Fibroblast of skin of right biceps (primary cell): Measurements from ENCODE around the gene UGT1A10.

Experiments
- DNase-seq: peaks from one replicate; pipeline ENCODE4 v3.0.0-alpha.2; 2013

The UGT1A10 gene

DNA sequence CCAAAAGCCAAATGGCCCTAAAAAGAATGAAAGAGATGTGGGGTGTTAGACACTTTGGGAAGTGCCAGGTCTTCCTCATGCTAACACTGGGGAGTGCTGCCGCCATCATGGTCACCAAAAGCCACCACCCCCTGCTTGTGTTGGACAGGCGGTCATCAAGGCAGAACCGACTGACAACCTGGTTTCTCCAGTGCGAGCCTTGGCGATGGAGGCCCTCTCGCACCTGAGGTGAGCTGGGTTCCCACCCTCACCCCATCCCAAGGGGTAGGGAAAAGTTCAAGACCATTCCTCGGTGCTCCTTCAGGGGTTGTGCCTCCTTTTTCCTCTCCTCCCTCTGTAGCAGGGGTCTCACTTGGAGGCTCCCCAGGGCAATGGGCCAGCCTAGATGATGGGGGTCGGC is 175.5 kb downstream of the UGT1A10 start:
- DNase-seq = no peak

DNA sequence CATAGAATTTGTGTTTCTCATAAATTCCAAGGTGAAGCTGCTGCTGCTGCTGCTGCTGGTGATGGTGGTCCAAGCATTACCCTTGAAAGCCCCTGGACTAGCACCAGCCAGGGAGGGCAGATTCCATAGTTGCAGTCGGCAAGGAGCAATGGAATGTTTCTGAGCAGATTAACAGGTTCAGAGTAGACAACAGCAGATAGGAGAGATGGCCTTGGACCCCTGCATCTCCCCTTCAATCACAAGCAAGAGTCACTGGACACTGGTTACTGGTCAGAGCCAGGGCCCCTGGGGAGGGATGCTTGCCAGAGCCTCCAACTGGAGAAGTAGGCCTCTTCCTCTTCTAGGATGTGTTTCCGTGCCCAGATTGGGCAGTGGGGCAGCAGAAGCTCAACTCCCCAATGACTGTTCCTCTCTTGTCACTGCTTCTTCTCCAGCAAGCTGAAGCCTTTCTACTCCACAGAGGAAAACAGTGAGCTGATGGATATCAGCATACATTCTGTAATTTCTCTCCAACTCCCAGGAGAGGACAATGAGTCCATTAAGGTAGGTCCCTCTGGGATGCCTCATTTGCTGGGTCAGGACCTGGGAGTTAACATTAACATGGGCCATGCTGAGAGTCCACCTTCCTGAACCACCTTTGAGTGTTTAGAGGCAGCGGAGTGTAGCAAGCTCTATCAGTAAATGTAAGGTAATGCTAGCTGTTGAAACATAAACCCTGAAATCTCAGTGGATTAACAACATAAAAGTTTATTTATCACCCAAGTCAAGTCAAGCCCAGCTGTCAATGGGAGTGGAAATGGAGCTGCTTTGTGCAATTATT is 177.2 kb downstream of the UGT1A10 start:
- DNase-seq = no peak

DNA sequence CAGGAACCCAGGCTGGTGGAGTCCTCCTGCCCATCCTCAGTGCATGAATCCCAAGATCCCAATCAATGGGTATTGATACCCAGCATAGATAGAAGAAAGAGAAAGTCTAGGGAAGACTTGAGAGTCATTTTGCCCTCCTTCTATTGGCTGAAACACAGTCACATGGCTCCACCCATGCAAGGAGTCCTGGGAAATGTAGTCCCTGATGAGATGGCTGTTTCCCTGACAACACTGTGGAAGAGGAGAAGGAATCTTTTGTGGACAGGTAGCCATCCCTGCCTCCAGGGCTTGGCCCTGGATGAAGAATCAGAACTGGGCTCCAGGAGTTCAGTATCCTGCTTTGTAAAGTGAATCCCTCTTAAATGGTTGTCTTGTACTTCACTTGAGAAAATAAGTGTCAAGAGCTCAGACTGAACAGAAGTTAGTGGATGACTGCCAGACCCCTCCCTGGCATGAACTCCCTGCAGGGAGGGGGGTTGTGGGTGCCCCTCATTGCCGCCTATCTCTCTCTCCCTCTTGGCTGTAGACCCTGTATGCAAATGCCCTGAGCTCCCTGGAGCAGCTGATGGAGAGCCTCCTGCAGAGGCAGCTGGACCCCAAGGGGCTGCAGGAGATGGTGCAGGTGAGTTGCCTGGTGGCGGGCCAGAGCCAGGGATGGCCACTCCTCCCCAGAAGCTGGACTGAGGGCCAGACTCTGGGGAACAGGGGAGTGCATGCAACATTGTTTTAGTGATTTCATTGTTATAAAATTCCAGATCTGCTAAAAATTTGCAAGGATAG is 178.0 kb downstream of the UGT1A10 start:
- no peak for DNase-seq

DNA sequence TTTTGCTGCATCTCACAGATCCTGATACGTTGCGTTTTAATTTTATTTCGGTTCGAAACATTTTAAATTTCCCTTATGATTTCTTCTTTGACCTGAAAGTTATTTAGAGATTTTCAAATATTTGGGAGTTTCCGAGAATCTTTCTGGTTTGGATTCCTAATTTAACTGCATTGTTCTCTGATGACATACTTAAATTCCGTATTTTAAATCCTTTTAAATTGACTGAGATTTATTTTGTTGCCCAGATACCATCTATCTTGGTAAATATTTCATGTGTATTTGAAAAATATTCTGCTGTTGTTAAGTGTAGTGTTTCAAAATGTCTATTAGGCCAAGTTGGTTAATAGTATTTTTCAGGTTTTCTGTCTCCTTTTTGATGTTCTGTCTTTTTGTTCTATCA is 179.6 kb downstream of the UGT1A10 start:
- no peak for DNase-seq

DNA sequence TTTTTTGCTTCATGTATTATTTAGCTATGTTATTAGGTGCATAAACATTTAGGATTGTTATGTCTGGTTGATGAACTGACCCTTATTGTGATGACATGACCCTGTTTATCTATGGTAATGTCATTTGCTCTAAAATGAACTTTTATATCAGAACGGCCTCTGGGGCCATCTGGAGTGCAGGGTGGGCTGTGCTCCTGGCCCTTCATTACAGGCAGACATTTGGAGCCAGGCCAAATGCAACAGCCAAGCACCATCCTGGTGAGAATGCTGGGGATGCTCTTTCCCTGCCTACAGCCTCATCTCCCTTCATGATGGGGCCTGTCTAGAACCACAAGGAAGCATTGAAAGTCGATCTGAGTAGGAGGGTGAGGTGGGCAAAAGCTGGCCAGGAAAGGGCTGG is 180.1 kb downstream of the UGT1A10 start:
- DNase-seq = no peak

DNA sequence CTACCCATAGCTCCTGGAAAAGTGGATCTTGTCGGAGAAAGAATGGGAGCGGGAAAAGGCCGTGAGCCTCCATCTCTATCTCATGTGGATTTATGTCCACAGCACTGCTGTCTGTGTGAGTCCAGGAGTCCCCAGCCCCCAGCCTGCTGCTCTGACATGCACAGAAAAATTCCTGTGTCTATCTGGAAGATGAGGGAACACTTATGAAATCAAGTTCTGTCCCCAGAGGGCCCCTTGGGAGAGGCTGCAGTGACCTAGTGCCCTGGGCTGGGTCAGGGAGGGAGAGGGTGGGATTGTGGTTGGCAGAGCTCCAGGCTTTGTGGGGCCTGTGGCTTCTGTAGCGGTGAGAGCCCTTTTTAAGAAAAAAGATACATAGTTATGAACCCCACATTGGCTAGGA is 180.5 kb downstream of the UGT1A10 start:
- no peak for DNase-seq

DNA sequence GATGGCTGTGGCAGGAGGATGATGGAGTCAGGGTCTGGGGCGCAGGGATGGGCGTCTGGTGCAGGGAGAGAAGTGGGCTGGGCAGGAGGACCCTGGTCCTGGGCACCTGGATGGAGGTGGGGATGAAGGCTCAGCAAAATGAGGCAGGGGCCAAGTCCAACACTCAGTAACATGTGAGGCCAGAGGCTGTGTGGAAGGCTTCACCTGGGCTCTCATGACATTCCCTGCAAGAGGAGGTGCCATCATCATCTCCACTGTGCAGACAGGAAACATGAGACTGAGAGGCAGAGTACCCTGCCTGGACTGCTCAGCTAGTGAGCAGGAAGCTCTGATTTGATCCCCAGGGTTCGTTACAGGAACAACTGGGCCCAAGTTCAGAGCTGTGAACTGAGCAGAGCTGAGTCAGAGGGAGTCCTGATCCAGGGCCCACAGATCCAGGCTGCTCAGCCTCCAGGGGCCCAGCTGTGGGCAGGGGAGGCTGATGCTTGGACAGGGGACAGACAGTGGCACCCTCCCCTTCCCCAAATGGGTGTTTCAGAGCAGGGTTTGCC is 181.2 kb downstream of the UGT1A10 start:
- DNase-seq = no peak

DNA sequence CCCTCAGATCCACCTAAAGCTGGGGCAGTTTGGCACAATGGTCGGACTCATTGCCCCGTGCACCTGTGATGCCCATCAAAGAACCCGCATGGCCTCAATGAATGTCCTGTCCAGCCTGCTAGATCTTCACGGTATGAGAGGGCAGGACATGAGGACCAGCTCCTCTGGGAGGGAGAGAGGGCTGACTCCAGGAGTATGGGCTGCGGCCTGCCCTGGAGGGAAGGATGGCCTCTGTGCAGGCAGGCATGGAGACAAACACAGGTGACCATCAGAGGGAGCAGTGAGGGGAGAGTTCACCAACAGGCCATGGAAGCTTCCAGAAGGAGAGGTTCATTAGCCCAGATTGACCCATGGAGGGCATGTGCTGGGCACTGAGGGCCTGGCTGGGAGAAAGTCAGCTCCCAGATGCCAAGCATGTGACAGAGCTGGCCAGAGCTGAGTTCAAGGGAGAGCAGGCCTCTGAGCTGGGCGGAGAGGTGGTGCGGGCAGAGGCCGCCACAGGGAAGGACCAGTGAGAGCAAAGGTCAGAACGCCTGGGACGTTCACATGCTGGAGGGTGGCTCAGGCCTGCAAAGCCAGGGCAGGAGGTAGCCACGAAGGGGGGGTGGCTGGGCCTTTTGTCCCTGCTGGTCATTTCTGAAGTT is 181.9 kb downstream of the UGT1A10 start:
- no peak for DNase-seq

DNA sequence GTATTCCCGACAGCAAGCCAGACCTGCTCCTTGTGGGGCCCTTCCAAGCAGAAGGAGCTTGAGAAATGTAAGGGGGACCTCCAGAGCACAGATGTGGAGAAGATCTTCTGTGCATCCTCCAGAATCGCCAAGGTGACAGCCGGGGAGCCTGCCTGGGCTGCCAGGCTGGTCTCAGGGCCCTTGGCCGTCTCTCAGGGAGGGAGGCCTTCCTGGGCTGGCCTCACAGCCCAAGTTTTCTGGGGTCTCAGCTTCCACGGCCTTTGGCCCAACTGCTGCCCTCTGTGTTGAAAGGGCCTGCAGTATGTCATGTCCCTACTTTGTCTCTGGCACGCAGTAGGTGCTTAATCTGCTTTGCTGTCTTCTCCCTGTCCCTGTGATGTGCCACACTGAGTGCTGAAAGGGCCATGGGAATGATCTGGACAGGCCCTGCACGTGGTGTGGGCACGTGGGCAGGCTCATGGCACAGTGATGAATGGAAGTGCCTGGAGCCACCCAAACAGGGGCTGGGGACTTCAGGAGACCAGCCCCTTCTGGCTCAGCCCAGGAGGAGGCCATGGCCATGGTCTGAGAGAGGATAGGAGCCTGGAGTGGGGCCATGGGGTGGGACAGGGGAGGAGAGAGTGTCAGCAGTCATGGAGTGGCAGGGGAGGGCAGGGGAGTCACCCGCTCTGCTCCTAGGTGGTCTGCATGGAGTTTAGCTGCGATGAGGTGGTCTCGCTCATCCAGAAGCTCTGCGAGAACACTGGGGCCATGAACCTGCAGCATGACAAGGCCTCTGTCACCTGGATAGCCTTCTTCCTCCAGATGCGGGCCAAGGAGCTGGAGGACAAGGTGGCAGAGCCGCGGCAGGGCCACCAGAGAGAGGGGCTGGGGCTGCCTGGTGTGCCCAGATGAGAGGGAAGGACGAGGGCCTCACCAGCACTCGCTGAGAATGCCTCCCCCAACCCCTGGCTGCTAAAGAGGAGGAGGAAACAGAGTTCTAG is 182.7 kb downstream of the UGT1A10 start:
- no peak for DNase-seq

DNA sequence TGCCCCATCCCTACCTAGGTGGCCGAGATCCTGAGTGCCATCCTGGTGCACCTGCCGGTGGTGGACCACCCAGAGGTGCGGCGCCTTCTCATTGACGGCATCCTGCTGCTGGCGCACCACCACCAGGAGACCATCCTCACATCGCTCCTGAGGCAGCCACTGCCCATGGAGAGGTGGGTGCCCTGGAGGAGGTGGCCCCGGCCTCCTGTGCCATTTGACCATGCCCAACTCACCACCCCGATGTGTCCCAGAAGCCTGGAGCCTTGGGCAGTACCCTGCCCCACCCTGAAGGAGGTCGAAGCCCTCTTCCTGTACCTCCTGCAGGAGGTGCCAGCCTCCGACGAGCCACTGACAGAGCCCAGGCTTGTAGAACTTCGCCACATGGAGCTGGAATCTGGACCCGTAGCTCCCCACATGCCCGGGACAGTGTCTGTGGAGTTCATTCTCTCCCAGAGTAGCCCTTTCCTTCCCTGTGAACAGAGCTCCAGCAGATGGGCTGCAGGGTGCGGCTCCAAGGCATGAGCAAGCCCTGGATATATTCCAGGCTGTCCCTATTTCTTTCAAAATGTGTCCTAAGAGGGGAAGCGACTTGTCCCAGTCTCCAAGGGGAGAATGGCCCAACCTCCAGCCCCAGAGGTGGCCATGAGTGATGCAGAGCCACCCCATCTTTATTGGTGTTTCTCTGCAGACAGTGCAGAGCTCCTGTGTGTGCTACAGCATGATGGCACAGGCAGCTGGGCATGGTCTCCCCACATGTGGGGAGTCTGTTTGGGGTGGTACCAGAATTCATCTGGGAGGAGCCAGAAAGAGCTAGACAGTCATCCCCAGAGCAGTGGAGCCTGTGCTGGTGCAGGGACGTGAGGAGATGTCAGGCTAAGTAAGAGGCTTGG is 183.9 kb downstream of the UGT1A10 start:
- no peak for DNase-seq

DNA sequence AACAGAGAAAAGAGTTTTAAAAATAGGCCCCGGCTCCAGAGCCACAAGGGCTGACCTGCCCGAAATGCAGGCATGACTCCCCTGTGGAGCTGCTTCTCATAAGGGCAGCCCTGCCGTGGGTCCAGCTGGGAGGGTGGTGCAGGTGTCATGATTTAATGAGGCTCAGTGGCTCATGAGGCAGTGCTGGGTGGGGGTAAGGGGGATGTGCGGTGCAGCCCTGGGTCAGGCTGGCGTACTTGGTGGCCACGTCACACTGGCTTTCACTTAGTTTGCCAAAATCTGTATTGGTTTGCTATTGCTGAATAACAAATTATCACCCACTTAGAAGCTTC is 184.5 kb downstream of the UGT1A10 start:
- no peak for DNase-seq

DNA sequence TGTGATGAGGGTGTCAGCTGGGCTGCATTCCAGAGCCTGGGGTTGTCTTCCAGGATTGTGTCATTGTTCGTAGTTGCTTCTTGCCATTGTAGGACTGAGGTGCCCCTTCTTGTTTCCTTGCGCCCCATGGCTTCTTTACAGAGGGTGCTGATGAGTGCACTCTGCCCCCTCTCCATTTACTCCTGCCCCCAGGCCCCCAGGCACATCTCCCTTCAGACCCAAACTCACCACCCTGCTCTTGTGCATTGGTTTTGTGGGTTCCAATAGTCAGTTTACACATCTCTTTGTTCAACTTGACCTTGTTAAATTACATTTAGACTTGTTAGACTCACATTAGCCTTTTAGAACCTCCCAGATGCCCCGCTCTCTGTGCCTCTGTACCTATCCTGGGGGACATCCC is 184.9 kb downstream of the UGT1A10 start:
- DNase-seq = no peak

DNA sequence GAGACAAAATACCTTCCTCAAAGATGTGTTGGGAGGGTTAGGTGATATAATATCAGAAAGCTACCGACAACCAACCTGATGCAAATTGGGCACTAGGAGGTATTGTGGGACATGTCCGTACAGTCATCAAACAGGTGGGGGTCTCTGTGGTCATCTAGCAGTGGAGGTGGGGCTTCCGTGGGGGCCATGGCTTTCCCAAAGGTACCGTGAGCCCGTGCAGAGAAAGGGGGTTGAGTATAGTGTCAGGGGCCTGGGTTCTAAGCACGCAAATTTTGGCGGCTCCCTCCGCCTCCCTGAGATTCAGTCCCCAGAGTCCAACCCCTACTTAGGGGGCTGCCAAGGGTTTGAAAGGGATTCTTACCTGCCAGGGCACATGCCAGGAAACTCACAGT is 185.5 kb downstream of the UGT1A10 start:
- DNase-seq = no peak

DNA sequence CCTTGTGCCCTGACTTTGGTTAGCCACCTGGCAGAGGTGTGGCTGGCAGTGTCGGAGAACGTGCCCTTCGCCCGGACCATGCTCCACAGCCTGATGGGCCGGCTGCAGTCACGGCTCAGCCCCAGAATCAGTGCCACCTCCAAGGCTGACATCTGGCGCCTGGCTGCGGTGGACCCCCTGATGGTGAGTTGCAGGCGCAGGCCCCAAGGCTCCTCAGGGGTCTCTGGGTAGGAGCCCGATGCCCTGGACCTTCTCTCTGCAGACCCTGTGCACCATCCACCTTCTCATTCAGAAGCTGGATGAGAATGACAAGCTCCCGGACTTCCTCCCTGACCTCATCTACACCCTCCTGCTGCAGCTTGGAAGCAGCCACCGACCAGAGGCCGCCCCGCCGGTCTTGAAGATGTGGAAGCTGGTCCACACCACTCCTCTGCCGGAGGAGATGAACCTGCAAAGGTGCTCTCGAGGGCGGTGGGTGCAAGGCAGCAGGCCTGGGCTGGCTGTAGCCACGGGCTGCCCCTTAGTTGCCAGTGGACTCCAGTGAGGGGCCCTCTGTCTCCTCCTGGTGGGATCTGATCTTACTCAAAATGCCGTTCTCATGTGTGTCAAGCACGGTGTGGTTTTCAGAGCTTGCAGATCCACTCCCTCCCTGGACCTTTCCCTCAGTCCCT is 186.0 kb downstream of the UGT1A10 start:
- DNase-seq = no peak
